ENCODE measurements around the gene ARL2BP. TPM values are rescaled to one million over a fixed set of nuclear protein-coding genes. Genes with fewer than 3 reads are reported as not detected.

The ARL2BP gene
- total RNA-seq, 4 donors from 2014 or later = 27.8 to 66.2 (median 51.0) TPM

DNA sequence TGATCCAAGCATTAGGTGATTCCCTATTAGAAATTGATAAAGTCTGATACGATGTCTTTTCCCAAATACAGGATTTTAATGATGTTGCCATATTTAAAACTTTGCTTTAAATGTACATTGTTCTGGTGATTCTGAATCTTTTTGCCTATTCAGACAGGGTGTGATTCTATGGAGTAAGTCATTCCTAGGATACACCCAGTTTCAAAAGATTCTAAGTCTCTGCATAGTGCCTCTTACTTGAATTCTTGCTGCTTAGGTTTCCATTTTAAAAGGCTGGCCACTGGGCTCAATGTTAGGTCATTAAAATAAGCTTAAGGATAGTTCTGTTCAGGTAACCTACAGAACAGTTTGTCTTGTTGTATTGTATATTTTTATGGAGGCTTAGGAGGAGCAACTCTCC is 22.0 kb upstream of the ARL2BP start:
- TF ChIP-seq POLR2A (IDR thresholded peaks at IDR 0.05) (no peak), POLR2AphosphoS5 (IDR thresholded peaks at IDR 0.05) (no peak), EP300 (IDR thresholded peaks at IDR 0.05) (no peak)
- TF ChIP-seq, protein P1, sequence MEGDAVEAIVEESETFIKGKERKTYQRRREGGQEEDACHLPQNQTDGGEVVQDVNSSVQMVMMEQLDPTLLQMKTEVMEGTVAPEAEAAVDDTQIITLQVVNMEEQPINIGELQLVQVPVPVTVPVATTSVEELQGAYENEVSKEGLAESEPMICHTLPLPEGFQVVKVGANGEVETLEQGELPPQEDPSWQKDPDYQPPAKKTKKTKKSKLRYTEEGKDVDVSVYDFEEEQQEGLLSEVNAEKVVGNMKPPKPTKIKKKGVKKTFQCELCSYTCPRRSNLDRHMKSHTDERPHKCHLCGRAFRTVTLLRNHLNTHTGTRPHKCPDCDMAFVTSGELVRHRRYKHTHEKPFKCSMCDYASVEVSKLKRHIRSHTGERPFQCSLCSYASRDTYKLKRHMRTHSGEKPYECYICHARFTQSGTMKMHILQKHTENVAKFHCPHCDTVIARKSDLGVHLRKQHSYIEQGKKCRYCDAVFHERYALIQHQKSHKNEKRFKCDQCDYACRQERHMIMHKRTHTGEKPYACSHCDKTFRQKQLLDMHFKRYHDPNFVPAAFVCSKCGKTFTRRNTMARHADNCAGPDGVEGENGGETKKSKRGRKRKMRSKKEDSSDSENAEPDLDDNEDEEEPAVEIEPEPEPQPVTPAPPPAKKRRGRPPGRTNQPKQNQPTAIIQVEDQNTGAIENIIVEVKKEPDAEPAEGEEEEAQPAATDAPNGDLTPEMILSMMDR (IDR thresholded peaks at IDR 0.05) = no peak
- peaks cover 89% of the 10 kb centered on the region for H3K36me3 ChIP-seq
- H3K27ac ChIP-seq = no peak overlapping the region
- H3K4me1 ChIP-seq = no peaks in the 10 kb centered on the region
- DNase-seq (ENCODE audit: low spot score in 2 of 2) = no peak
- 98% methylated on average over 1 of the region's 1 CpG for WGBS
- no peaks in the 10 kb centered on the region for H3K27me3 ChIP-seq
- no peaks in the 10 kb centered on the region for H3K9me3 ChIP-seq
- no peak overlapping the region for H3K4me3 ChIP-seq

DNA sequence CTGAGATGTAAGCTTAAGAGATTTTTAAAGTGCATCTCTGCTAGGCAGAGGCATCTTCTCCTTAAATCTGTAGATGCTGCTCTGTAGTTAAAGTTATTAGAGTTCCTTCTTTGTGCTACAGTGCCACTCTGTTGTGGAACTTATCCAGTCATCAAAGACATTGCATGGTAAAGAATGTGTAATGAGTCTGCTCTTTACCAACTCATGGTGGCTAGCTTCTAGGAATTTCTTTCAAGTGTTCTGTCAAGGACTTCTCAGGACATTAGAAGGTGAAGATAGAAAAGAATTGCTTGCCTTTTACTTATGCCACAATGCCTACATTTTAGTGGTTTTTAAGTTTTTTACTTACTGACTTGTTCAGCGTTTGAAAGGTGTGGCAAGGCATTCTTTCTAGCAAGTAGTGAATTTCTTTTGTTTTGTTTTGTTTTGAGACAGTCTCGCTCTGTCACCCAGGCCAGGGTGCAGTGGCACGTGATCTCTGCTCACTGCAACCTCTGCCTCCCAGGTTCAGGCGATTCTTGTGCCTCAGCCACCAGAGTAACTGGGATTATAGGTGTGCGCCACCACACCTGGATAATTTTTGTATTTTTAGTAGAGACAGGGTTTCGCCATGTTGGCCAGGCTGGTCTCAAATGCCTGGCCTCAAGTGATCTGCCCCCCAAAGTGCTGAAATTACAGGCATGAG is 20.3 kb upstream of the ARL2BP start:
- peaks cover 90% of the 10 kb centered on the region for H3K36me3 ChIP-seq
- H3K27ac ChIP-seq = no peak overlapping the region

DNA sequence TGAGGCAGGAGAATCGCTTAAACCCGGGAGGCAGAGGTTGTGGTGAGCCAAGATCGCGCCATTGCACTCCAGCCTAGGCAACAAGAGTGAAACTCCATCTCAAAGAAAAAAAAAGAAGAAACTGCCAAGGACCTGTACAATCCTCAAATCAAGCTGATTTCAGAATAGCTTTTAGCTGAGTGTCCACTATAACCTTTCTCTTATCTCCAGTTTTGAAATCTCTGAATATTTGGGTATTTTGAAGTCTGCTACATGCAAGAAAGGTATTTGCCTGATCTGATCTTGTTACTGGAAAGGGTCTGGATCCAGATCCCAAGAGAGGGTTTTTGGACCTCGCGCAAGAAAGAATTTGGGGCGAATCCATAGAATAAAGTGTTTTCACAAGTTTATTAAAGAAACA is 19.1 kb upstream of the ARL2BP start:
- H3K27me3 ChIP-seq = no peaks in the 10 kb centered on the region
- DNase-seq (ENCODE audit: low spot score in 2 of 2) = no peak
- no peaks in the 10 kb centered on the region for H3K9me3 ChIP-seq
- H3K4me1 ChIP-seq = no peaks in the 10 kb centered on the region
- TF ChIP-seq POLR2AphosphoS5 (IDR thresholded peaks at IDR 0.05) = no peak
- TF ChIP-seq EP300 (IDR thresholded peaks at IDR 0.05) = no peak
- no peak for TF ChIP-seq POLR2A (IDR thresholded peaks at IDR 0.05)
- TF ChIP-seq, protein P1 (IDR thresholded peaks at IDR 0.05) = no peak
- H3K4me3 ChIP-seq = no peak overlapping the region
- H3K36me3 ChIP-seq = peaks cover 91% of the 10 kb centered on the region
- H3K27ac ChIP-seq = no peak overlapping the region
- WGBS = 95% methylated on average over 7 of the region's 7 CpGs

More for the DNA sequence above, 20.3 kb upstream of the ARL2BP start:
- no peaks in the 10 kb centered on the region for H3K4me1 ChIP-seq
- no peak overlapping the region for H3K4me3 ChIP-seq
- TF ChIP-seq POLR2A (IDR thresholded peaks at IDR 0.05) (no peak), EP300 (IDR thresholded peaks at IDR 0.05) (no peak), POLR2AphosphoS5 (IDR thresholded peaks at IDR 0.05) (no peak)
- TF ChIP-seq, protein P1 (IDR thresholded peaks at IDR 0.05) = no peak
- no peaks in the 10 kb centered on the region for H3K9me3 ChIP-seq
- no peak for DNase-seq (ENCODE audit: low spot score in 2 of 2)
- 95% methylated on average over 6 of the region's 6 CpGs for WGBS
- no peaks in the 10 kb centered on the region for H3K27me3 ChIP-seq

DNA sequence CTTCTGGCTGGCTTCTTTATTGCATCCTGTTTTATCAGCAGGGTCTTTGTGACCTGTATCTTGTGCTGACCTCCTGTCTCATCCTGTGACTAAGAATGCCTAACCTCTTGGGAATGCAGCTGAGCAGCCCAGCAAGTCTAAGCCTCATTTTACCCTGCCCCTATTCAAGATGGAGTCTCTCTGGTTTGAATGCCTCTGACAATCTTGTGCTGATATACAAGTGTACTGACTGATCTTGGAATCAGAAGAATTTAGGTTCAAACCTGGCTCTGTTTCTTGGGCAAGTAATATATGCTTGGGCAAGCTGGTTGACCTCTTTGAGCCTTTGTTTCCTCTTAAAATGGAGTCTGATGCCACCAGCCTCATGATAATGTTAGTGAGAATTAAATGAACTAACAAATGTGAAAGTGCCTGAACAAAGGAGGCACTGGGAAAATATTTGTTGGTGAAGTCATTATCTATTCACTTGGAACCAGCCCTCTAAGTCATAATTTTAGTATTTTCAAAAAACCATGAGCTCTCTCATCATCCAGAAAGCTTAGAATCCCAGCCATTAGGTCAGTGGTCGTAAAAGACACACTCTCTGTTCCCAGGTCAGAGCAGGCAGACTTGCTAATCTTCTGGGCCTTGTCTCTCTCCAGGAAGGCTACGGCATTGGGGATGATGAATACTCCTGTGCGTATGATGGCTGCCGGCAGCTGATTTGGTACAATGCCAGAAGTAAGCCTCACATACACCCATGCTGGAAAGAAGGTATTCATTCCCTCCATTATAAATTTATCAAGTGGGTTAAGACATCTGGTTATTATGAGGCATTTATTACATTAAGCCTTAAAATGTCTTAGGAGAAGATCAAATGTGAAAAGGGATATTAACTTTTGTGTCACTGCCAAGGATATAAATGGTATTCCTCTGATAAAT is 18.1 kb upstream of the ARL2BP start:
- Histone ChIP-seq H3K36me3 (peaks cover 91% of the 10 kb centered on the region), H3K4me1 (peaks cover 4% of the 10 kb centered on the region), H3K9me3 (no peaks in the 10 kb centered on the region), H3K27ac (no peak overlapping the region), H3K4me3 (no peak overlapping the region), H3K27me3 (no peaks in the 10 kb centered on the region)
- DNase-seq (ENCODE audit: low spot score in 2 of 2) = no peak
- WGBS = 96% methylated on average over 4 of the region's 4 CpGs
- TF ChIP-seq, protein P1 (IDR thresholded peaks at IDR 0.05) = no peak

DNA sequence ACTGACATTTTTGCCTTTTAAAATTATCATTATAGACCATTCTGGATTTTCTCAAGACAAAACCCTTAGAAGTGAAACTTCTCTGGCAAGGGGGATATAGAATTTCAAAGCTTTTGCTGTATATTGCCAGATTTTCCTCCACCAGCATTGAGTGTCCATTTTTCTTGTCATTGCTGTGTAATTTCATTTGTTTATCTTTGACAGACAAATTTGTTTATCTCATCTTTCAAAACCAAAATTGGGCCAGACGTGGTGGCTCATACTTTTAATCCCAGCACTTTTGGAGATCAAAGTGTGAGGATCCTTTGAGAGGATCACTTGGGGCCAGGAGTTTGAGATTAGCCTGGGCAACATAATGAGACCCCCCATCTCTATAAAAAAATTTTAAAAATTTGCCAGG is 16.0 kb upstream of the ARL2BP start:
- H3K36me3 ChIP-seq = peaks cover 96% of the 10 kb centered on the region

More for the DNA sequence above, 16.0 kb upstream of the ARL2BP start:
- peaks cover 4% of the 10 kb centered on the region for H3K4me1 ChIP-seq
- H3K4me3 ChIP-seq = no peak overlapping the region
- no peaks in the 10 kb centered on the region for H3K9me3 ChIP-seq
- no peak for DNase-seq (ENCODE audit: low spot score in 2 of 2)
- no peaks in the 10 kb centered on the region for H3K27me3 ChIP-seq
- TF ChIP-seq EP300 (IDR thresholded peaks at IDR 0.05) (no peak), POLR2AphosphoS5 (IDR thresholded peaks at IDR 0.05) (no peak), POLR2A (IDR thresholded peaks at IDR 0.05) (no peak)
- 75% methylated on average over 1 of the region's 1 CpG for WGBS
- H3K27ac ChIP-seq = no peak overlapping the region

Measured in suprapubic skin (tissue), 4 donors.